Measurements from ENCODE around the gene GDAP1L1.

DNA sequence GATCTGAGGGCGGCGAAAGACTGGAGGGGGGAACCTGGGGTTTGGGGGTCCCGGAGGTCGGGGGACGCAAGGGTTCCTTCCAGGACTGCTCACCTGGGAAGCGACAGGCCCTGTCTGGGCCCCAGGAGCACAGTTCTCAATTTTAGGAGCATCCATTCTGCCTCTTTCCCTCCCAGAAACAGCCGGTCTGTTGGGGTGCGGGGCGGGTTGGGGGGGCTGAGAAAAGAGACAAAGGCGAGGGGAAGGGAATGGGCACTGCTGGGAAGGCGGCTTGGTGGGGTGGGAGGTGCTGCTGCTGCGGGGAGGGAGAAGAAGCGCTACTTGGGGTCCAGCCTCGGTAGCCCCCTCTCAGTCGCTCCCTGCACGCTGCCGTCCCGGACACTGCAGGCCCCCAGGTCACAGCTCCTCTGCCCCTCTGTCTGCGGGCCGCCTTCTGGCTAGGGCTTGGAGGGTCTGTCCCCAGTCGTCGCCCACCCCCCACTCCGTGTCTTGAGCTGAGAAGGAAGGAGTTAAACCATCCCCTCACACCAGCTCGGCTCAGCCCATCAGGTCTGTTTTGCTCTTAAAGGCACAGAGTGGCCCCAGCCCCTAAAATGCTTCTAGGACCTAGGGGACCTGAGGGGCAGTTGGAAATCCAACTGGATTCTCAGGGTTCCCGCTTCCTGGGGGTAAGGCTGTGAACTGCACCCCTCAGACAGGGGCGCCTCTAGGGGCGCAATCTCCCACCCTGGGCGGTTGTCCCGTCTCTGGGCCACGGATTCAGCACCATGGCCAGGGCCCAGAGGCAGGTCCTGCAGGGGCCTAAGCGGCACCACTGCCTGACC lies 690 bp downstream of the GDAP1L1 start:
- TF ChIP-seq, protein P1, sequence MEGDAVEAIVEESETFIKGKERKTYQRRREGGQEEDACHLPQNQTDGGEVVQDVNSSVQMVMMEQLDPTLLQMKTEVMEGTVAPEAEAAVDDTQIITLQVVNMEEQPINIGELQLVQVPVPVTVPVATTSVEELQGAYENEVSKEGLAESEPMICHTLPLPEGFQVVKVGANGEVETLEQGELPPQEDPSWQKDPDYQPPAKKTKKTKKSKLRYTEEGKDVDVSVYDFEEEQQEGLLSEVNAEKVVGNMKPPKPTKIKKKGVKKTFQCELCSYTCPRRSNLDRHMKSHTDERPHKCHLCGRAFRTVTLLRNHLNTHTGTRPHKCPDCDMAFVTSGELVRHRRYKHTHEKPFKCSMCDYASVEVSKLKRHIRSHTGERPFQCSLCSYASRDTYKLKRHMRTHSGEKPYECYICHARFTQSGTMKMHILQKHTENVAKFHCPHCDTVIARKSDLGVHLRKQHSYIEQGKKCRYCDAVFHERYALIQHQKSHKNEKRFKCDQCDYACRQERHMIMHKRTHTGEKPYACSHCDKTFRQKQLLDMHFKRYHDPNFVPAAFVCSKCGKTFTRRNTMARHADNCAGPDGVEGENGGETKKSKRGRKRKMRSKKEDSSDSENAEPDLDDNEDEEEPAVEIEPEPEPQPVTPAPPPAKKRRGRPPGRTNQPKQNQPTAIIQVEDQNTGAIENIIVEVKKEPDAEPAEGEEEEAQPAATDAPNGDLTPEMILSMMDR (IDR thresholded peaks at IDR 0.05): peak; percentile 95
- TF ChIP-seq EZH2 (IDR thresholded peaks at IDR 0.05): peak; percentile 45
- TF ChIP-seq EZH2phosphoT487 (IDR thresholded peaks at IDR 0.05): no peak

Measured in neural progenitor cell (in vitro differentiated cells).